OCI-LY3 (cell line): ENCODE measurements around the gene HOOK2.

Experiments used
- EZH2phosphoT487 ChIP-seq: fragments of 200-600 bp; shearing (Covaris generic); IDR thresholded peaks from 2 replicates; pipeline ENCODE4 v1.6.1; 2018; ENCODE audit warnings: antibody characterized with exemption, mixed run types, low read depth
- TF ChIP-seq, protein P1 (sequence below): fragments of 200-600, 300-600 bp; sonication (generic); IDR thresholded peaks from 2 replicates; pipeline ENCODE4 v1.5.1; 2014; ENCODE audit warnings: antibody characterized with exemption, low read length, low read depth

DNA sequence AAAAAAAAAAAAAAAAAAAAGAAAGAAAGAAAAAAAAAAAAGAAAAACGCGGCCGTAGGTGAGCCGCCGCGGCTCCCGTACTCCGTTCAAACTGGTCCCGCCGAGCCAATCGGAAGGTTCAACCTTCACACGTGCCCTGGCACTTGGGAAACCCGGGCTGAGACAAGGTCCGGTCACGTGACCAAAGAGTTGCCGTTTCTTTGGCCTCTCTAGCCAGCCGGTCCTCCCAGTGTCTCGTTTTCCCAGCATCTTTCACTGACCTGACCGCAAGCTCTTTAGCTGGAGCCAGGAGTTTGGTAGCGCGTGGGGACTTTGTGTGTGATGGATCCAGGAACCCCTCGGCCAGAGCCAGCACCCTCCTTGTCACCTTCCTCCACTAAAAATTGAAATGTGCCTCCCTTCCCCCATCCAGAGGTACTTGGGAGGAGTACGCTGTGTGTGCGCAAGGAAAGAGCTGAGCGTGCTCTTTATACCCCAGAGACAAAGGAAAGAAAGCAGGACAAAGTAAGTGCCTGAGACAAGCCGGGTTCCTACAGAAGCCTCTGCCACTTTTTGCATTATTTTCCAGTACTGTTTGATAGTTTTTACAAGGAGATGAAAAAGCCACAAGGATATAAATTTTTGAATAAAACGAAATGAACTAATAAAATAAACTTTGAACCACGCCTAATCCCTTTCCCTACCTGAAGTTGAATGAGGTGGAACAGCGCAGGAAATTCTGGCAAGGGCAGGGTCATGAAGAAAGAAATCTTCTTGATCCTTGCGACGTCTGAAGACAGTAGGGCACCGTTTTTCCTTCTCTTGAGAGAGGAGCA is 52.6 kb downstream of the HOOK2 start:
- TF ChIP-seq, protein P1, sequence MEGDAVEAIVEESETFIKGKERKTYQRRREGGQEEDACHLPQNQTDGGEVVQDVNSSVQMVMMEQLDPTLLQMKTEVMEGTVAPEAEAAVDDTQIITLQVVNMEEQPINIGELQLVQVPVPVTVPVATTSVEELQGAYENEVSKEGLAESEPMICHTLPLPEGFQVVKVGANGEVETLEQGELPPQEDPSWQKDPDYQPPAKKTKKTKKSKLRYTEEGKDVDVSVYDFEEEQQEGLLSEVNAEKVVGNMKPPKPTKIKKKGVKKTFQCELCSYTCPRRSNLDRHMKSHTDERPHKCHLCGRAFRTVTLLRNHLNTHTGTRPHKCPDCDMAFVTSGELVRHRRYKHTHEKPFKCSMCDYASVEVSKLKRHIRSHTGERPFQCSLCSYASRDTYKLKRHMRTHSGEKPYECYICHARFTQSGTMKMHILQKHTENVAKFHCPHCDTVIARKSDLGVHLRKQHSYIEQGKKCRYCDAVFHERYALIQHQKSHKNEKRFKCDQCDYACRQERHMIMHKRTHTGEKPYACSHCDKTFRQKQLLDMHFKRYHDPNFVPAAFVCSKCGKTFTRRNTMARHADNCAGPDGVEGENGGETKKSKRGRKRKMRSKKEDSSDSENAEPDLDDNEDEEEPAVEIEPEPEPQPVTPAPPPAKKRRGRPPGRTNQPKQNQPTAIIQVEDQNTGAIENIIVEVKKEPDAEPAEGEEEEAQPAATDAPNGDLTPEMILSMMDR: no peak
- no peak for TF ChIP-seq EZH2phosphoT487
